WERI-Rb-1 (cell line): ENCODE results near the gene ABHD1.
"Not testable (repeated sequence)": the region's sequence is repeated elsewhere in the genome, so short reads cannot be mapped to it uniquely, and the experiment has no call there.

Source experiments
- DNase-seq: peaks from one replicate; pipeline ENCODE4 v3.0.0-alpha.2; 2020
- H3K27ac ChIP-seq: fragments of 250-450 bp; sonication (Bioruptor Pico); 2 replicates; pipeline ENCODE4 v1.5.1; 2020; ENCODE audit warnings: mild to moderate bottlenecking, moderate library complexity
- H3K27me3 ChIP-seq: fragments of 250-450 bp; sonication (Bioruptor Pico); 2 replicates; pipeline ENCODE4 v1.5.1; 2021; ENCODE audit warnings: mild to moderate bottlenecking, low read depth, moderate library complexity; ENCODE audit not compliant: insufficient read depth, severe bottlenecking
- H3K36me3 ChIP-seq: fragments of 250-450 bp; sonication (Bioruptor Pico); 2 replicates; pipeline ENCODE4 v1.5.1; 2020; ENCODE audit warnings: mild to moderate bottlenecking, moderate library complexity
- H3K4me3 ChIP-seq: 2 replicates; pipeline ENCODE4 v1.5.1; 2011; ENCODE audit warnings: low read depth, mild to moderate bottlenecking, control low read depth, low read length
- H3K9me3 ChIP-seq: fragments of 250-450 bp; sonication (Bioruptor Pico); 2 replicates; pipeline ENCODE4 v1.5.1; 2021; ENCODE audit warnings: mild to moderate bottlenecking, moderate library complexity; ENCODE audit not compliant: severe bottlenecking
- TF ChIP-seq, protein P1 (sequence below): IDR thresholded peaks from 2 replicates; pipeline ENCODE4 v1.5.1; 2011; ENCODE audit warnings: low read depth, mild to moderate bottlenecking, control low read depth, inconsistent platforms, low read length

The ABHD1 gene

DNA sequence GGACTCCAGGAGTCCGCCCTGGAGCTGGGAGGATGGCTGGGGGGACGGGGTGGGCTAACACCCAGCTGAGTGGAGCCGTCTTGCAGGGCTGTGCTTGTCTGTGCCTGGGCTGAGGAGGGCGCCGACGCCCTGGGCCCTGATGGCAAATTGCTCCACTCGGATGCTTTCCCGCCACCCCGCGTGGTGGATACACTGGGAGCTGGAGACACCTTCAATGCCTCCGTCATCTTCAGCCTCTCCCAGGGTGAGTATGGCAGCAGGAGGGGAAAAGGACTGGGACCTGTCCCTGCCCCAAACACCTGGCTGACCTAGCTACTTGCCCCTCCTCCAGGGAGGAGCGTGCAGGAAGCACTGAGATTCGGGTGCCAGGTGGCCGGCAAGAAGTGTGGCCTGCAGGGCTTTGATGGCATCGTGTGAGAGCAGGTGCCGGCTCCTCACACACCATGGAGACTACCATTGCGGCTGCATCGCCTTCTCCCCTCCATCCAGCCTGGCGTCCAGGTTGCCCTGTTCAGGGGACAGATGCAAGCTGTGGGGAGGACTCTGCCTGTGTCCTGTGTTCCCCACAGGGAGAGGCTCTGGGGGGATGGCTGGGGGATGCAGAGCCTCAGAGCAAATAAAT lies 24.2 kb upstream of the ABHD1 start:
- H3K4me3 ChIP-seq: no peak overlapping the region
- no peaks in the 10 kb centered on the region for H3K9me3 ChIP-seq
- TF ChIP-seq, protein P1, sequence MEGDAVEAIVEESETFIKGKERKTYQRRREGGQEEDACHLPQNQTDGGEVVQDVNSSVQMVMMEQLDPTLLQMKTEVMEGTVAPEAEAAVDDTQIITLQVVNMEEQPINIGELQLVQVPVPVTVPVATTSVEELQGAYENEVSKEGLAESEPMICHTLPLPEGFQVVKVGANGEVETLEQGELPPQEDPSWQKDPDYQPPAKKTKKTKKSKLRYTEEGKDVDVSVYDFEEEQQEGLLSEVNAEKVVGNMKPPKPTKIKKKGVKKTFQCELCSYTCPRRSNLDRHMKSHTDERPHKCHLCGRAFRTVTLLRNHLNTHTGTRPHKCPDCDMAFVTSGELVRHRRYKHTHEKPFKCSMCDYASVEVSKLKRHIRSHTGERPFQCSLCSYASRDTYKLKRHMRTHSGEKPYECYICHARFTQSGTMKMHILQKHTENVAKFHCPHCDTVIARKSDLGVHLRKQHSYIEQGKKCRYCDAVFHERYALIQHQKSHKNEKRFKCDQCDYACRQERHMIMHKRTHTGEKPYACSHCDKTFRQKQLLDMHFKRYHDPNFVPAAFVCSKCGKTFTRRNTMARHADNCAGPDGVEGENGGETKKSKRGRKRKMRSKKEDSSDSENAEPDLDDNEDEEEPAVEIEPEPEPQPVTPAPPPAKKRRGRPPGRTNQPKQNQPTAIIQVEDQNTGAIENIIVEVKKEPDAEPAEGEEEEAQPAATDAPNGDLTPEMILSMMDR: no peak
- no peak overlapping the region for H3K27ac ChIP-seq
- H3K27me3 ChIP-seq: no peaks in the 10 kb centered on the region
- no peak for DNase-seq
- no peaks in the 10 kb centered on the region for H3K36me3 ChIP-seq

DNA sequence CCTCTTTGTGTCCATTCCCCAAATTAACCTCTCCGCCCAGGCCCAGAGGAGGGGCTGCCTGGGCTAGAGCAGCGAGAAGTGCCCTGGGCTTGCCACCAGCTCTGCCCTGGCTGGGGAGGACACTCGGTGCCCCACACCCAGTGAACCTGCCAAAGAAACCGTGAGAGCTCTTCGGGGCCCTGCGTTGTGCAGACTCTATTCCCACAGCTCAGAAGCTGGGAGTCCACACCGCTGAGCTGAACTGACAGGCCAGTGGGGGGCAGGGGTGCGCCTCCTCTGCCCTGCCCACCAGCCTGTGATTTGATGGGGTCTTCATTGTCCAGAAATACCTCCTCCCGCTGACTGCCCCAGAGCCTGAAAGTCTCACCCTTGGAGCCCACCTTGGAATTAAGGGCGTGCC lies 23.6 kb upstream of the ABHD1 start:
- no peak for DNase-seq
- Histone ChIP-seq H3K27ac (no peak overlapping the region), H3K27me3 (no peaks in the 10 kb centered on the region), H3K9me3 (no peaks in the 10 kb centered on the region), H3K4me3 (no peak overlapping the region), H3K36me3 (no peaks in the 10 kb centered on the region)
- TF ChIP-seq, protein P1: peak; percentile 25; the same call in 1 of the 2 replicates

DNA sequence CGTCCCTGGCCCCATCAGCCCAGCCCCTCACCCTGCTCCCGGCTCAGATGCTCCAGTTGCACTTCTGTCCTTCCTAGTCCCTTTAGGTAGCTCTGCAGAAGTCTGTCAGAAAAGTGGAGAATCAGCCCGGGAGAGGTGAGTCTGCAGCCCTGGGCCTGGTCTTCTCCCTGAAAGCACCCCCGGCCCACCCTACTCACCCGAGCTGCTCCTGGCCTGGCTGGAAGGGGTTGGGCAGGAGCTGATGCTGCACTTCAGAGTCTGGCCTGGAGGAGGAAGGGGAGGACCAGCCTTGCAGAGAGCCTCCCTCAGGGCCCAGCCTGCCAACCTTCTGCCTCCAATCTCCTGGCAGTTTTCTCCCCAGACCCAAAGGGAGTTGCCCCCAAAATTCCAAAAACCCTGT lies 21.3 kb upstream of the ABHD1 start:
- TF ChIP-seq, protein P1: peak; percentile 28; the same call in 1 of the 2 replicates
- Histone ChIP-seq H3K27me3 (no peaks in the 10 kb centered on the region), H3K27ac (no peak overlapping the region), H3K36me3 (no peaks in the 10 kb centered on the region), H3K4me3 (no peak overlapping the region), H3K9me3 (no peaks in the 10 kb centered on the region)
- DNase-seq: no peak

DNA sequence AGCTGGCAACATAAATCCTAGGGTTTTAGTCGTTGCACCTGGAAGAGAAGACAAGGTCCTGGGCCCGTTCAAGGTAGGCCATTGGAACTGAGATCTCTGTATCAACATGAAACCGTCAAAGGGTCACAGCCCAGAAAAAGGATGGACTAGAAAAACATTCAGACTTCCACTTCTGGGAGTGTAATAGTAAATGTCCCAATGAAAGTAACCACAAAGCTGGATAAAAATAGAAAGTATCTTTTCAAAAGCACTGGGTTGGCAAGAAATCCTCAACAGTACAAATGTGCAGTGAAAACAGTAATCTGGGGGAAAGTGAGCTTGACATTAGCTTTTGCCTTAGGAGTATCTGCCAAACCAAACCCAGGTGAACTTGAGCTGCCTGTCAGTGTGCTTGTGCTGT lies 17.6 kb upstream of the ABHD1 start:
- H3K36me3 ChIP-seq: no peaks in the 10 kb centered on the region
- DNase-seq: no peak
- TF ChIP-seq, protein P1: no peak
- no peak overlapping the region for H3K4me3 ChIP-seq
- H3K27ac ChIP-seq: no peak overlapping the region
- no peaks in the 10 kb centered on the region for H3K27me3 ChIP-seq
- no peaks in the 10 kb centered on the region for H3K9me3 ChIP-seq

DNA sequence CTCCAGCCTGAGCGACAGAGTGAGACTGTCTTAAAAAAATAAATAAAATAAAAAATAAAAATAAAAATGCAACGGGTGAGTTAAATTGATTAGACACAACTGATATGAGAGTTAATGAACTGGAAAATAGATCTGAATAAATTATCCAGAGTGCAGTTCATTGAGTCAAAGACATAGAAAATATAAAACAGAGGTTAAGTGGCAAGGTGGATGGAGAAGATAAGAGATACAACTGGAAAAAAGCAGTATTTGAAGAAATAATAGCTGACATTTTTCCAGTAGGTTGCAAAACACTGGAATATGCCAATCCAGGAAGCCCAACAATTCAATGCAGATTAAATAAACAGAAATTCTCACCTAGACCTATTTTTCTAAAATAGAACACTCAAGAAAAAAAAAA lies 15.4 kb upstream of the ABHD1 start:
- Histone ChIP-seq H3K4me3 (no peak overlapping the region), H3K36me3 (no peaks in the 10 kb centered on the region), H3K27me3 (no peaks in the 10 kb centered on the region), H3K27ac (no peak overlapping the region), H3K9me3 (no peaks in the 10 kb centered on the region)
- no peak for DNase-seq
- TF ChIP-seq, protein P1: no peak

DNA sequence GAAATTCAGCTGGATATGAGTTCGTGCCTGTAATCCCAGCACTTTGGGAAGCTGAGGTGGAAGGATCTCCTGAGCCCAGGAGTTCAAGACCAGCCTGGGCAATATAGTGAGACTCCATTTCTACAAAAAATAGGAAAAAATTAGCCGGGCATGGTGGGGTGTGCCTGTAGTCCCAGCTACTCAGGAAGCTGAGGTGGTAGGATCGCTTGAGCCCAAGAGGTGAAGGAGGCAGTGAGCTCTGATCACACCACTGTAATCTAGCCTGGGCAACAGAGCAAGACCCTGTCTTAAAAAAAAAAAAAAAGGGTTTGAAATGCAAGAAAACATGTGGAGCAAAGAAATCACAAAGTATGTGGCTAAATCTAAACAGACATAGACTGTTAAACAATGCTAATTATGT lies 14.5 kb upstream of the ABHD1 start:
- DNase-seq: no peak
- H3K4me3 ChIP-seq: no peak overlapping the region
- no peak overlapping the region for H3K27ac ChIP-seq
- H3K36me3 ChIP-seq: no peaks in the 10 kb centered on the region
- no peaks in the 10 kb centered on the region for H3K27me3 ChIP-seq
- no peaks in the 10 kb centered on the region for H3K9me3 ChIP-seq
- TF ChIP-seq, protein P1: no peak

DNA sequence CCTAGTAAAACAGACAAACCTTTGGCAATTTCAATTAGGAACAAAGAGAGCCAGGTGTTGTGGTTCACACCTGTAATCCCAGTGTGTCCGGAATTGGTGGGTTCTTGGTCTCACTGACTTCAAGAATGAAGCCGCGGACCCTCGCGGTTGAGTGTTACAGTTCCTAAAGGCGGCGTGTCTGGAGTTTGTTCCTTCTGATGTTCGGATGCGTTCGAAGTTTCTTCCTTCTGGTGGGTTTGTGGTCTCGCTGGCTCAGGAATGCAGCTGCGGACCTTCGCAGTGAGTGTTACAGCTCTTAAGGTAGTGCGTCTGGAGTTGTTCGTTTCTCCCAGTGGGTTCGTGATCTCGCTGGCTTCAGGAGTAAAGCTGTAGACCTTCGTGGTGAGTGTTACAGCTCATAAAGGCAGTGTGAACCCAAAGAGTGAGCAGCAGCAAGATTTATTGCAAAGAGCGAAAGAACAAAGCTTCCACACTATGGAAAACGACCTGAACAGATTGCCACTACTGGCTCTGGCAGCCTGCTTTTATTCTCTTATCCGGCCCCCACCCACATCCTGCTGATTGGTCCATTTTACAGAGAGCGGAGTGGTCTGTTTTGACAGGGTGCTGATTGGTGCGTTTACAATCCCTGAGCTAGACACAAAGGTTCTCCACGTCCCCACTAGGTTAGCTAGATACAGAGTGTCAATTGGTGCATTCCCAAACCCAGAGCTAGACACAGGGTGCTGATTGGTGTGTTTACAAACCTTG lies 12.8 kb upstream of the ABHD1 start:
- H3K36me3 ChIP-seq, H3K9me3 ChIP-seq, DNase-seq, H3K27me3 ChIP-seq, H3K27ac ChIP-seq, H3K4me3 ChIP-seq: not testable (repeated sequence)

DNA sequence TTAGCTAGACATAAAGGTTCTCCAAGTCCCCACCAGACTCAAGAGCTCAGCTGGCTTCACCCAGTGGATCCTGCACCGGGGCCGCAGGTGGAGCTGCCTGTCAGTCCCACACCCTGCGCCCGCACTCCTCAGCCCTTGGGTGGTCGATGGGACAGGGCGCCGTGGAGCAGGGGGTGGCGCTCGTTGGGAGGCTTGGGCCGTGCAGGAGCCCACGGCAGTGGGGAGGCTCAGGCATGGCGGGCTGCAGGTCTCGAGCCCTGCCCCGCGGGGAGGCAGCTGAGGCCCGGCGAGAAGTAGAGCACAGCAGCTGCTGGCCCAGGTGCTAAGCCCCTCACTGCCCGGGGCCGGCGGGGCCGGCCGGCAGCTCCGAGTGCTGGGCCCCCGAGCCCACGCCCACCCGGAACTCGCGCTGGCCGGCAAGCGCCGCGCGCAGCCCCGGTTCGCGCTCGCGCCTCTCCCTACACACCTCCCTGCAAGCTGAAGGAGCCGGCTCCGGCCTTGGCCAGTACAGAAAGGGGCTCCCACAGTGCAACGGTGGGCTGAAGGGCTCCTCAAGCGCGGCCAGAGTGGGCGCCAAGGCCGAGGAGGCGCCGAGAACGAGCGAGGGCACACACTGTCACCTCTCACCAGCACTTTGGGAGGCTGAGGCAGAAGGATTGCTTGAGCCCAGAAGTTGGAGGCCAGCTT lies 12.1 kb upstream of the ABHD1 start:
- H3K27me3 ChIP-seq, H3K9me3 ChIP-seq, H3K36me3 ChIP-seq, H3K4me3 ChIP-seq, DNase-seq, H3K27ac ChIP-seq: not testable (repeated sequence)
